Measurements from ENCODE around the gene JAG2. TPM values are rescaled to one million over a fixed set of nuclear protein-coding genes. Genes with fewer than 3 reads are reported as not detected.

Gene JAG2
- total RNA-seq, 1 donor from 2014 or later: 5.7 TPM

GRCh38 chr14:105155681-105156413 is 12.7 kb downstream of the JAG2 start:
- no peak for DNase-seq (ENCODE audit: low read depth)
- no peak overlapping the region for H3K4me3 ChIP-seq (ENCODE audit: low read depth, low read length)
- TF ChIP-seq CTCF (conservative IDR thresholded peaks at IDR 0.05; ENCODE audit: low read depth, low read length): no peak

- no peak overlapping the region for H3K4me3 ChIP-seq (ENCODE audit: low read depth, low read length)
- DNase-seq (ENCODE audit: low read depth): no peak
- TF ChIP-seq CTCF (conservative IDR thresholded peaks at IDR 0.05; ENCODE audit: low read depth, low read length): no peak
Observed at GRCh38 chr14:105155071-105155651, 13.4 kb downstream of the JAG2 start.

- DNase-seq (ENCODE audit: low read depth): no peak
- TF ChIP-seq CTCF (conservative IDR thresholded peaks at IDR 0.05; ENCODE audit: low read depth, low read length): no peak
- H3K4me3 ChIP-seq (ENCODE audit: low read depth, low read length): no peak overlapping the region
Observed at GRCh38 chr14:105154476-105154871, 14.1 kb downstream of the JAG2 start.

GRCh38 chr14:105153739-105154475 is 14.7 kb downstream of the JAG2 start:
- TF ChIP-seq CTCF (conservative IDR thresholded peaks at IDR 0.05; ENCODE audit: low read depth, low read length): no peak
- DNase-seq (ENCODE audit: low read depth): no peak
- no peak overlapping the region for H3K4me3 ChIP-seq (ENCODE audit: low read depth, low read length)

GRCh38 chr14:105153331-105153731 is 15.2 kb downstream of the JAG2 start:
- TF ChIP-seq CTCF (conservative IDR thresholded peaks at IDR 0.05; ENCODE audit: low read depth, low read length): no peak
- no peak for DNase-seq (ENCODE audit: low read depth)

GRCh38 chr14:105152794-105153241 is 15.8 kb downstream of the JAG2 start:
- H3K4me3 ChIP-seq (ENCODE audit: low read depth, low read length): no peak overlapping the region
- no peak for TF ChIP-seq CTCF (conservative IDR thresholded peaks at IDR 0.05; ENCODE audit: low read depth, low read length)
- DNase-seq (ENCODE audit: low read depth): no peak

More at GRCh38 chr14:105153331-105153731, 15.2 kb downstream of the JAG2 start:
- H3K4me3 ChIP-seq (ENCODE audit: low read depth, low read length): no peak overlapping the region

All from epithelial cell of proximal tubule (primary cell).